GM23338 (cell line): ENCODE measurements around the gene PRKCI. TPM values are rescaled to one million over a fixed set of nuclear protein-coding genes. Genes with fewer than 3 reads are reported as not detected.

Experiments used
- ATAC-seq: fragments of 200-7000 bp; cut with Tn5 transposase; 3 replicates; pipeline ENCODE4 v1.9.1; 2020
- DNase-seq: peaks from one replicate; pipeline ENCODE4 v3.0.0-alpha.2; 2015; ENCODE audit warnings: low spot score
- H2AFZ ChIP-seq: fragments of 200-600 bp; sonication (generic); 2 replicates; pipeline ENCODE4 v1.8.0; 2016; ENCODE audit warnings: antibody characterized with exemption, mild to moderate bottlenecking, moderate library complexity
- H3F3A ChIP-seq: fragments of 200-600 bp; sonication (generic); replicated peaks from 2 replicates; pipeline ENCODE4 v1.8.0; 2017; ENCODE audit warnings: antibody characterized with exemption, mixed run types, low read depth
- H3K27ac ChIP-seq: fragments of 200-600 bp; sonication (generic); 2 replicates; pipeline ENCODE4 v1.6.1; 2016; ENCODE audit warnings: low read depth
- H3K27me3 ChIP-seq: fragments of 200-600 bp; sonication (generic); 2 replicates; pipeline ENCODE4 v1.8.0; 2016; ENCODE audit warnings: mild to moderate bottlenecking, mixed run types, moderate library complexity; ENCODE audit not compliant: insufficient read depth
- H3K36me3 ChIP-seq: fragments of 200-600 bp; sonication (generic); 2 replicates; pipeline ENCODE4 v1.8.0; 2016; ENCODE audit warnings: mild to moderate bottlenecking; ENCODE audit not compliant: insufficient read depth
- H3K4me1 ChIP-seq: fragments of 200-600 bp; sonication (generic); 2 replicates; pipeline ENCODE4 v1.8.0; 2016; ENCODE audit warnings: mild to moderate bottlenecking, moderate library complexity; ENCODE audit not compliant: insufficient read depth
- H3K4me2 ChIP-seq: fragments of 200-600 bp; sonication (generic); 2 replicates; pipeline ENCODE4 v1.7.1; 2017; ENCODE audit warnings: mixed run types
- H3K4me3 ChIP-seq: fragments of 200-600 bp; sonication (generic); 2 replicates; pipeline ENCODE4 v1.6.1; 2016; ENCODE audit warnings: mixed run types
- H3K79me2 ChIP-seq: fragments of 200-600 bp; sonication (generic); replicated peaks from 2 replicates; pipeline ENCODE4 v1.8.0; 2017; ENCODE audit warnings: mild to moderate bottlenecking; ENCODE audit not compliant: insufficient read depth
- H3K9me2 ChIP-seq: fragments of 200-600 bp; sonication (generic); 2 replicates; pipeline ENCODE4 v1.8.0; 2017; ENCODE audit not compliant: insufficient read depth
- H4K20me1 ChIP-seq: fragments of 200-600 bp; sonication (generic); replicated peaks from 2 replicates; pipeline ENCODE4 v1.8.0; 2017; ENCODE audit warnings: mild to moderate bottlenecking; ENCODE audit not compliant: insufficient read depth
- H3K27ac Mint-ChIP-seq: 2 replicates; pipeline ENCODE4 v1.8.0; 2020; ENCODE audit warnings: inconsistent platforms, mild to moderate bottlenecking, moderate library complexity, mixed read lengths
- H3K27me3 Mint-ChIP-seq: 3 replicates; pipeline ENCODE4 v1.8.0; 2022; ENCODE audit warnings: low read depth, mild to moderate bottlenecking, moderate library complexity, mixed read lengths, inconsistent platforms; ENCODE audit not compliant: insufficient read depth, poor library complexity
- H3K36me3 Mint-ChIP-seq: 3 replicates; pipeline ENCODE4 v1.8.0; 2021; ENCODE audit warnings: low read depth, mild to moderate bottlenecking, inconsistent platforms, moderate library complexity, mixed read lengths
- H3K4me1 Mint-ChIP-seq: 3 replicates; pipeline ENCODE4 v1.8.0; 2020; ENCODE audit warnings: mild to moderate bottlenecking, inconsistent platforms, mixed read lengths
- H3K4me3 Mint-ChIP-seq: 3 replicates; pipeline ENCODE4 v1.8.0; 2021; ENCODE audit warnings: moderate library complexity, mild to moderate bottlenecking, inconsistent platforms, mixed read lengths
- H3K9me3 Mint-ChIP-seq: 3 replicates; pipeline ENCODE4 v1.8.0; 2020; ENCODE audit warnings: moderate library complexity, mild to moderate bottlenecking, inconsistent platforms, mixed read lengths
- CTCF ChIP-seq, 2 experiments: fragments of 200-600 bp in 1 of 2; sonication (generic) in 1 of 2; conservative IDR thresholded peaks; 2 replicates each; pipeline versions ENCODE4 v1.5.1 to v1.6.1; 2016 to 2017; ENCODE audit warnings: antibody characterized with exemption in 2 of 2, low read depth in 2 of 2, mild to moderate bottlenecking in 2 of 2, moderate library complexity in 1 of 2
- EZH2 ChIP-seq: fragments of 200-600 bp; sonication (generic); IDR thresholded peaks from one replicate; pipeline ENCODE4 v1.8.0; 2017; ENCODE audit warnings: antibody characterized with exemption, mild to moderate bottlenecking, low read depth; ENCODE audit not compliant: unreplicated experiment
- EZH2phosphoT487 ChIP-seq: fragments of 200-600 bp; sonication (generic); IDR thresholded peaks from one replicate; pipeline ENCODE4 v1.8.1; 2018; ENCODE audit warnings: antibody characterized with exemption; ENCODE audit not compliant: unreplicated experiment
- JUNB ChIP-seq: IDR thresholded peaks from one replicate; pipeline ENCODE4 v1.6.1; 2016; ENCODE audit warnings: antibody characterized with exemption; ENCODE audit not compliant: unreplicated experiment
- POLR2AphosphoS5 ChIP-seq: IDR thresholded peaks from 2 replicates; pipeline ENCODE4 v1.6.1; 2016; ENCODE audit warnings: antibody characterized with exemption, low read depth
- STAT1 ChIP-seq: IDR thresholded peaks from one replicate; pipeline ENCODE4 v1.6.1; 2016; ENCODE audit warnings: antibody characterized with exemption; ENCODE audit not compliant: unreplicated experiment
- ZNF114 ChIP-seq: fragments of 250-450 bp; sonication (Bioruptor Pico); IDR thresholded peaks from 2 replicates; pipeline ENCODE4 v1.5.0; 2020; ENCODE audit warnings: mild to moderate bottlenecking, moderate library complexity
- ZNF331 ChIP-seq: fragments of 250-450 bp; sonication (Bioruptor Pico); IDR thresholded peaks from 2 replicates; pipeline ENCODE4 v1.5.0; 2020; ENCODE audit warnings: low read depth, mild to moderate bottlenecking, moderate library complexity
- ZNF462 ChIP-seq: fragments of 250-450 bp; sonication (Bioruptor Pico); IDR thresholded peaks from 2 replicates; pipeline ENCODE4 v1.5.0; 2020; ENCODE audit warnings: mild to moderate bottlenecking, moderate library complexity
- polyA plus RNA-seq: library from polyadenylated mRNA; unstranded; fragments of >200 nt; fragmentation: Nextera tagmentation; extraction: Ambion mirVana; gene quantifications from 2 replicates; pipeline ENCODE4 v1.2.1, GENCODE V29; 2016
- total RNA-seq: library from RNA; depleted of rRNA; stranded (reverse); fragments of >200 nt; shearing (Covaris generic); gene quantifications from 2 replicates; pipeline ENCODE4 v1.2.3, GENCODE V29; 2014
- TF ChIP-seq, protein P1 (sequence below): IDR thresholded peaks from one replicate; pipeline ENCODE4 v1.6.1; 2018; ENCODE audit warnings: antibody characterized with exemption; ENCODE audit not compliant: unreplicated experiment

PRKCI gene
- total and polyA plus RNA-seq, 2 experiments from 2014 or later: 58.0 to 119 TPM

GRCh38 chr3:170244576-170244975 lies 22.4 kb downstream of the PRKCI start (continued):
- no peak for TF ChIP-seq ZNF462 (CRISPR knock-in tag)
- no peak for TF ChIP-seq POLR2AphosphoS5

DNA sequence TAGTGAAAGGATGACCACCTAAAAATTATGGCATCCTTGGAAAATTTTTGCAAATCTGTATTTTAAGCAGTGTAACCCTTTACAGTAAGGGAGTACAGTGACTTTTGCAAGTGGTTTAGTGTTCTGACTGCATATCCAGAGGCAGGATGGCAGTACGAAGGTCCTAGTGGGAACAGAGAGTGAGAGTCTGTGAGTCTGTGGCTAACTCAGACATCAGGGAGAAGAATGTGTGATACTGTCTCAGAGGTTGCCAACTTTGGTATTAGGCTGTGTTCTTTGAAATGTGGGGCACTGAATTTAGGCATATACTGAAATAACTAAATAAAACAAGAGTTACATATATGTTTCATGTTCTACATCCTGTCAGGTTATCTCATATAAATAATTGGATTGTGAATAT lies 25.7 kb downstream of the PRKCI start:
- ATAC-seq (no peak), DNase-seq (no peak)
- no peaks in the 10 kb centered on the region for H3K4me1 ChIP-seq
- H3K4me3 Mint-ChIP-seq: no peak overlapping the region
- H3K9me3 Mint-ChIP-seq: no peaks in the 10 kb centered on the region
- no peaks in the 10 kb centered on the region; the same call in 1 of the 2 replicates for H3K36me3 ChIP-seq
- no peak overlapping the region for H3K4me3 ChIP-seq
- H2AFZ ChIP-seq: no peak overlapping the region
- no peak overlapping the region for H3K4me2 ChIP-seq
- H3K27me3 ChIP-seq: no peaks in the 10 kb centered on the region
- no peak overlapping the region for H3K27ac ChIP-seq
- H3F3A ChIP-seq: 0 out of 2 replicates have a peak, but pooled peaks cover 3% of the 10 kb centered on the region
- TF ChIP-seq CTCF (conservative IDR thresholded peaks at IDR 0.05; ENCODE audit: low read depth in 2 of 2): no peak
- TF ChIP-seq JUNB: no peak
- no peak for TF ChIP-seq ZNF331
- TF ChIP-seq EZH2phosphoT487: no peak
- no peak for TF ChIP-seq POLR2AphosphoS5
- TF ChIP-seq, protein P1, sequence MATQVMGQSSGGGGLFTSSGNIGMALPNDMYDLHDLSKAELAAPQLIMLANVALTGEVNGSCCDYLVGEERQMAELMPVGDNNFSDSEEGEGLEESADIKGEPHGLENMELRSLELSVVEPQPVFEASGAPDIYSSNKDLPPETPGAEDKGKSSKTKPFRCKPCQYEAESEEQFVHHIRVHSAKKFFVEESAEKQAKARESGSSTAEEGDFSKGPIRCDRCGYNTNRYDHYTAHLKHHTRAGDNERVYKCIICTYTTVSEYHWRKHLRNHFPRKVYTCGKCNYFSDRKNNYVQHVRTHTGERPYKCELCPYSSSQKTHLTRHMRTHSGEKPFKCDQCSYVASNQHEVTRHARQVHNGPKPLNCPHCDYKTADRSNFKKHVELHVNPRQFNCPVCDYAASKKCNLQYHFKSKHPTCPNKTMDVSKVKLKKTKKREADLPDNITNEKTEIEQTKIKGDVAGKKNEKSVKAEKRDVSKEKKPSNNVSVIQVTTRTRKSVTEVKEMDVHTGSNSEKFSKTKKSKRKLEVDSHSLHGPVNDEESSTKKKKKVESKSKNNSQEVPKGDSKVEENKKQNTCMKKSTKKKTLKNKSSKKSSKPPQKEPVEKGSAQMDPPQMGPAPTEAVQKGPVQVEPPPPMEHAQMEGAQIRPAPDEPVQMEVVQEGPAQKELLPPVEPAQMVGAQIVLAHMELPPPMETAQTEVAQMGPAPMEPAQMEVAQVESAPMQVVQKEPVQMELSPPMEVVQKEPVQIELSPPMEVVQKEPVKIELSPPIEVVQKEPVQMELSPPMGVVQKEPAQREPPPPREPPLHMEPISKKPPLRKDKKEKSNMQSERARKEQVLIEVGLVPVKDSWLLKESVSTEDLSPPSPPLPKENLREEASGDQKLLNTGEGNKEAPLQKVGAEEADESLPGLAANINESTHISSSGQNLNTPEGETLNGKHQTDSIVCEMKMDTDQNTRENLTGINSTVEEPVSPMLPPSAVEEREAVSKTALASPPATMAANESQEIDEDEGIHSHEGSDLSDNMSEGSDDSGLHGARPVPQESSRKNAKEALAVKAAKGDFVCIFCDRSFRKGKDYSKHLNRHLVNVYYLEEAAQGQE: no peak
- TF ChIP-seq STAT1: no peak
- TF ChIP-seq ZNF114 (CRISPR knock-in tag): no peak
- TF ChIP-seq EZH2: no peak
- H4K20me1 ChIP-seq: peaks cover 14% of the 10 kb centered on the region; the same call in 1 of the 2 replicates
- no peaks in the 10 kb centered on the region; the same call in 1 of the 3 replicates for H3K4me1 Mint-ChIP-seq
- H3K9me2 ChIP-seq: no peaks in the 10 kb centered on the region
- H3K27me3 Mint-ChIP-seq: peaks cover 3% of the 10 kb centered on the region
- peaks cover 60% of the 10 kb centered on the region for H3K79me2 ChIP-seq
- no peak overlapping the region for H3K27ac Mint-ChIP-seq
- peaks cover 36% of the 10 kb centered on the region for H3K36me3 Mint-ChIP-seq
